HEK293 (cell line): ENCODE measurements around the gene CELF4.

Experiments
- CTCF ChIA-PET: fragments of 350-600 bp; formaldehyde crosslinking; extraction: SDS; loops from one replicate; lab custom pipeline; 2021; ENCODE audit warnings: antibody characterized with exemption; lab: Yijun Ruan, JAX
- POLR2A ChIA-PET: fragments of 300-600 bp; formaldehyde crosslinking; extraction: SDS; loops from one replicate; lab custom pipeline; 2020; ENCODE audit warnings: antibody characterized with exemption, inconsistent platforms; lab: Yijun Ruan, JAX
- H3K27ac ChIP-seq: fragments of 200-500 bp; sonication (Bioruptor generic); 2 replicates; pipeline ENCODE4 v1.5.1; 2014; ENCODE audit warnings: low read depth, low read length, control low read depth, inconsistent platforms; ENCODE audit errors: extremely low read depth
- H3K36me3 ChIP-seq, 2 experiments: fragments of 200-500 bp in 1 of 2; sonication (Bioruptor generic) in 1 of 2; 1 replicate in 1 of 2; 2 replicates in 1 of 2; pipeline ENCODE4 v1.5.1; 2014 to 2017; ENCODE audit warnings: inconsistent platforms in 2 of 2, low read length in 2 of 2; ENCODE audit not compliant: control insufficient read depth in 2 of 2, insufficient read depth in 1 of 2
- H3K4me1 ChIP-seq: fragments of 200-500 bp; sonication (Bioruptor generic); 2 replicates; pipeline ENCODE4 v1.5.1; 2014; ENCODE audit warnings: mild to moderate bottlenecking, low read length, inconsistent platforms; ENCODE audit not compliant: control insufficient read depth, insufficient read depth
- H3K4me3 ChIP-seq: 2 replicates; pipeline ENCODE4 v1.5.1; 2011; ENCODE audit warnings: low read depth, mild to moderate bottlenecking, control low read depth, low read length, moderate library complexity
- H3K9me3 ChIP-seq: fragments of 200-500 bp; sonication (Bioruptor generic); 2 replicates; pipeline ENCODE4 v1.5.1; 2014; ENCODE audit warnings: low read depth, low read length, inconsistent platforms; ENCODE audit not compliant: control insufficient read depth, insufficient read depth
- GLI2 ChIP-seq: fragments of 450-650 bp; formaldehyde crosslinking; IDR thresholded peaks from 2 replicates; pipeline ENCODE4; 2017; ENCODE audit warnings: missing biosample characterization, missing genetic modification characterization, low read depth, borderline replicate concordance
- KLF10 ChIP-seq: fragments of 450-650 bp; IDR thresholded peaks from 2 replicates; pipeline ENCODE4 v1.5.1; 2018; ENCODE audit warnings: missing biosample characterization, mild to moderate bottlenecking, missing genetic modification characterization
- OVOL3 ChIP-seq: fragments of 450-650 bp; formaldehyde crosslinking; IDR thresholded peaks from 2 replicates; pipeline ENCODE4 v1.5.1; 2016; ENCODE audit warnings: missing biosample characterization, missing genetic modification characterization
- SCRT1 ChIP-seq: fragments of 450-650 bp; formaldehyde crosslinking; IDR thresholded peaks from 2 replicates; pipeline ENCODE4 v1.5.1; 2016; ENCODE audit warnings: missing biosample characterization, missing genetic modification characterization, borderline replicate concordance
- SP3 ChIP-seq: fragments of 450-650 bp; formaldehyde crosslinking; IDR thresholded peaks from 2 replicates; pipeline ENCODE4 v1.5.1; 2016; ENCODE audit warnings: missing biosample characterization, missing genetic modification characterization
- TRIM28 ChIP-seq: IDR thresholded peaks from 2 replicates; pipeline ENCODE4 v1.6.1; 2011; ENCODE audit warnings: low read length, control low read depth, borderline replicate concordance
- ZBTB8A ChIP-seq: fragments of 450-650 bp; formaldehyde crosslinking; IDR thresholded peaks from 2 replicates; pipeline ENCODE4 v1.5.1; 2016; ENCODE audit warnings: missing biosample characterization, missing genetic modification characterization
- ZNF146 ChIP-seq: fragments of 450-650 bp; formaldehyde crosslinking; IDR thresholded peaks from 2 replicates; pipeline ENCODE4 v1.5.1; 2016; ENCODE audit warnings: missing biosample characterization, missing genetic modification characterization
- ZNF148 ChIP-seq: fragments of 450-650 bp; formaldehyde crosslinking; IDR thresholded peaks from 2 replicates; pipeline ENCODE4 v1.5.0; 2017; ENCODE audit warnings: missing biosample characterization, missing genetic modification characterization, borderline replicate concordance
- ZNF16 ChIP-seq: fragments of 450-650 bp; formaldehyde crosslinking; IDR thresholded peaks from 2 replicates; pipeline ENCODE4 v1.5.1; 2016; ENCODE audit warnings: low read depth, missing biosample characterization, missing genetic modification characterization
- ZNF221 ChIP-seq: fragments of 450-650 bp; formaldehyde crosslinking; IDR thresholded peaks from 2 replicates; pipeline ENCODE4 v1.5.1; 2017; ENCODE audit warnings: missing biosample characterization, missing genetic modification characterization, borderline replicate concordance
- ZNF26 ChIP-seq: fragments of 450-650 bp; formaldehyde crosslinking; IDR thresholded peaks from 2 replicates; pipeline ENCODE4 v1.5.1; 2016; ENCODE audit warnings: missing biosample characterization, missing genetic modification characterization
- ZNF274 ChIP-seq, 2 experiments: fragments of 200-500 bp in 1 of 2; fragments of 450-650 bp in 1 of 2; sonication (Bioruptor generic) in 1 of 2; formaldehyde crosslinking in 1 of 2; IDR thresholded peaks; 2 replicates each; pipeline versions ENCODE4 v1.5.1 to v1.6.1; 2014 to 2016; ENCODE audit warnings: borderline replicate concordance in 1 of 2, inconsistent platforms in 1 of 2, low read length in 1 of 2, missing biosample characterization in 1 of 2, missing genetic modification characterization in 1 of 2
- ZNF292 ChIP-seq: fragments of 450-650 bp; formaldehyde crosslinking; IDR thresholded peaks from 2 replicates; pipeline ENCODE4 v1.5.1; 2016; ENCODE audit warnings: low read depth, missing biosample characterization, missing genetic modification characterization, borderline replicate concordance
- ZNF426 ChIP-seq: fragments of 450-650 bp; formaldehyde crosslinking; IDR thresholded peaks from 2 replicates; pipeline ENCODE4 v1.5.1; 2017; ENCODE audit warnings: missing biosample characterization, missing genetic modification characterization, mild to moderate bottlenecking, inconsistent platforms, moderate library complexity
- ZNF449 ChIP-seq: fragments of 450-650 bp; formaldehyde crosslinking; IDR thresholded peaks from 2 replicates; pipeline ENCODE4 v1.5.1; 2017; ENCODE audit warnings: missing biosample characterization, mild to moderate bottlenecking, missing genetic modification characterization, moderate library complexity
- ZNF521 ChIP-seq: fragments of 450-650 bp; formaldehyde crosslinking; IDR thresholded peaks from 2 replicates; pipeline ENCODE4 v1.5.1; 2017; ENCODE audit warnings: missing biosample characterization, mild to moderate bottlenecking, missing genetic modification characterization
- ZNF654 ChIP-seq: fragments of 450-650 bp; formaldehyde crosslinking; IDR thresholded peaks from 2 replicates; pipeline ENCODE4 v1.5.1; 2016; ENCODE audit warnings: low read depth, missing biosample characterization, missing genetic modification characterization
- ZNF660 ChIP-seq: fragments of 450-650 bp; IDR thresholded peaks from 2 replicates; pipeline ENCODE4 v1.5.1; 2018; ENCODE audit warnings: missing biosample characterization, mild to moderate bottlenecking, missing genetic modification characterization
- ZNF76 ChIP-seq: fragments of 450-650 bp; formaldehyde crosslinking; IDR thresholded peaks from 2 replicates; pipeline ENCODE4; 2016; ENCODE audit warnings: low read depth, missing biosample characterization, missing genetic modification characterization, borderline replicate concordance
- ZNF791 ChIP-seq: fragments of 450-650 bp; formaldehyde crosslinking; IDR thresholded peaks from 2 replicates; pipeline ENCODE4 v1.5.1; 2016; ENCODE audit warnings: missing biosample characterization, missing genetic modification characterization
- TF ChIP-seq, protein P1 (sequence below): fragments of 450-650 bp; formaldehyde crosslinking; IDR thresholded peaks from 2 replicates; pipeline ENCODE4 v1.5.1; 2016; ENCODE audit warnings: missing biosample characterization, missing genetic modification characterization, borderline replicate concordance
- TF ChIP-seq, protein P2 (sequence below): fragments of 450-650 bp; formaldehyde crosslinking; IDR thresholded peaks from 2 replicates; pipeline ENCODE4 v1.5.1; 2016; ENCODE audit warnings: missing biosample characterization, missing genetic modification characterization

Gene CELF4

GRCh38 chr18:37571266-37571665 is 5.7 kb upstream of the CELF4 start (continued):
- TF ChIP-seq ZNF791 (tag by site-specific recombination) (no peak), ZNF146 (tag by site-specific recombination) (no peak), GLI2 (no peak)

DNA sequence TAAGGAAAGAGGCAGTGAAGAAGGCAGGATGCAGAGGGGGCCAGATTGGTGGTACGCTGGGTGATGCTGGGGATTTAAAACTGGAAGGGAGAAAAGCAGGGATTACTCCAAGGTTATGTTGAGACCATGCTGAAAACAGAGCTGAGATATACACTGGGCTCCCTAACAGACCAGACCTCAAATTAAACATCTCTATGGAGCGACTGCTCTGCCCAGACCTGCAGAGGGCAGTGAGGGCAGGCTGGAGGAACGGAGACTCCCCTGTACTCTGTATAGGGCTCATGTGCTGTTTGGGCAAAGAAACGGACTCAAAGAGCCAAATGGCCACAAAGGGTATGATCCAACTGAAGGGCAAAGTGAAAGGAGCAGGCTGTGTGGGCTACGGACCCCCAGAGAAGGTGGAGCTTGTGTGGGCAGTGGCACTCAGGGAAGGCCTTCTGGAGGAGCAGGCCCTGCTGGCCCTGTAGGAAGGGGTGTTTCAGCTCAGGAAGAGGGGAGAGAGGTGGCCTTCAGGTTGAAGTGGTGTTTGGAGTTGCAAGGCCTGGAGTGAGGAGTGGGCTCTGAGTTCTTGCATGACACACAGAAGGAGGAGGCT is 4.8 kb upstream of the CELF4 start:
- H3K36me3 ChIP-seq = no peaks in the 10 kb centered on the region
- no peak overlapping the region for H3K4me3 ChIP-seq
- H3K4me1 ChIP-seq = no peaks in the 10 kb centered on the region
- POLR2A ChIA-PET = no interaction called here
- H3K27ac ChIP-seq = no peak overlapping the region
- CTCF ChIA-PET = no interaction called here
- H3K9me3 ChIP-seq = no peaks in the 10 kb centered on the region
- TF ChIP-seq TRIM28 = no peak
- TF ChIP-seq, protein P1, sequence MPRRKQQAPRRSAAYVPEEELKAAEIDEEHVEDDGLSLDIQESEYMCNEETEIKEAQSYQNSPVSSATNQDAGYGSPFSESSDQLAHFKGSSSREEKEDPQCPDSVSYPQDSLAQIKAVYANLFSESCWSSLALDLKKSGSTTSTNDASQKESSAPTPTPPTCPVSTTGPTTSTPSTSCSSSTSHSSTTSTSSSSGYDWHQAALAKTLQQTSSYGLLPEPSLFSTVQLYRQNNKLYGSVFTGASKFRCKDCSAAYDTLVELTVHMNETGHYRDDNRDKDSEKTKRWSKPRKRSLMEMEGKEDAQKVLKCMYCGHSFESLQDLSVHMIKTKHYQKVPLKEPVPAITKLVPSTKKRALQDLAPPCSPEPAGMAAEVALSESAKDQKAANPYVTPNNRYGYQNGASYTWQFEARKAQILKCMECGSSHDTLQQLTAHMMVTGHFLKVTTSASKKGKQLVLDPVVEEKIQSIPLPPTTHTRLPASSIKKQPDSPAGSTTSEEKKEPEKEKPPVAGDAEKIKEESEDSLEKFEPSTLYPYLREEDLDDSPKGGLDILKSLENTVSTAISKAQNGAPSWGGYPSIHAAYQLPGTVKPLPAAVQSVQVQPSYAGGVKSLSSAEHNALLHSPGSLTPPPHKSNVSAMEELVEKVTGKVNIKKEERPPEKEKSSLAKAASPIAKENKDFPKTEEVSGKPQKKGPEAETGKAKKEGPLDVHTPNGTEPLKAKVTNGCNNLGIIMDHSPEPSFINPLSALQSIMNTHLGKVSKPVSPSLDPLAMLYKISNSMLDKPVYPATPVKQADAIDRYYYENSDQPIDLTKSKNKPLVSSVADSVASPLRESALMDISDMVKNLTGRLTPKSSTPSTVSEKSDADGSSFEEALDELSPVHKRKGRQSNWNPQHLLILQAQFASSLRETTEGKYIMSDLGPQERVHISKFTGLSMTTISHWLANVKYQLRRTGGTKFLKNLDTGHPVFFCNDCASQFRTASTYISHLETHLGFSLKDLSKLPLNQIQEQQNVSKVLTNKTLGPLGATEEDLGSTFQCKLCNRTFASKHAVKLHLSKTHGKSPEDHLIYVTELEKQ = no peak
- TF ChIP-seq ZNF274 (IDR thresholded peaks at IDR 0.05; ENCODE audit: low read length) = no peak
- no peak for TF ChIP-seq ZNF274 (tag by site-specific recombination; IDR thresholded peaks at IDR 0.05; ENCODE audit: borderline replicate concordance)
- no peak for TF ChIP-seq ZBTB8A (tag by site-specific recombination)
- no peak for TF ChIP-seq ZNF221 (tag by site-specific recombination)
- no peak for TF ChIP-seq ZNF292 (tag by site-specific recombination)
- TF ChIP-seq ZNF16 (tag by site-specific recombination) = no peak
- TF ChIP-seq SCRT1 = no peak
- no peak for TF ChIP-seq ZNF26 (tag by site-specific recombination)

GRCh38 chr18:37568671-37569070 is 3.1 kb upstream of the CELF4 start:
- CTCF ChIA-PET = no interaction called here
- Histone ChIP-seq H3K36me3 (no peaks in the 10 kb centered on the region), H3K27ac (no peak overlapping the region), H3K4me1 (no peaks in the 10 kb centered on the region), H3K4me3 (no peak overlapping the region), H3K9me3 (no peaks in the 10 kb centered on the region)
- POLR2A ChIA-PET = no interaction called here
- TF ChIP-seq ZNF148 (tag by site-specific recombination) (no peak), ZNF426 (tag by site-specific recombination) (no peak), SP3 (tag by site-specific recombination) (no peak), ZNF654 (tag by site-specific recombination) (no peak), ZNF76 (tag by site-specific recombination) (no peak), OVOL3 (tag by site-specific recombination) (no peak), ZNF521 (no peak), KLF10 (no peak), ZNF660 (tag by site-specific recombination) (no peak), ZNF449 (tag by site-specific recombination) (no peak)
- TF ChIP-seq, protein P2, sequence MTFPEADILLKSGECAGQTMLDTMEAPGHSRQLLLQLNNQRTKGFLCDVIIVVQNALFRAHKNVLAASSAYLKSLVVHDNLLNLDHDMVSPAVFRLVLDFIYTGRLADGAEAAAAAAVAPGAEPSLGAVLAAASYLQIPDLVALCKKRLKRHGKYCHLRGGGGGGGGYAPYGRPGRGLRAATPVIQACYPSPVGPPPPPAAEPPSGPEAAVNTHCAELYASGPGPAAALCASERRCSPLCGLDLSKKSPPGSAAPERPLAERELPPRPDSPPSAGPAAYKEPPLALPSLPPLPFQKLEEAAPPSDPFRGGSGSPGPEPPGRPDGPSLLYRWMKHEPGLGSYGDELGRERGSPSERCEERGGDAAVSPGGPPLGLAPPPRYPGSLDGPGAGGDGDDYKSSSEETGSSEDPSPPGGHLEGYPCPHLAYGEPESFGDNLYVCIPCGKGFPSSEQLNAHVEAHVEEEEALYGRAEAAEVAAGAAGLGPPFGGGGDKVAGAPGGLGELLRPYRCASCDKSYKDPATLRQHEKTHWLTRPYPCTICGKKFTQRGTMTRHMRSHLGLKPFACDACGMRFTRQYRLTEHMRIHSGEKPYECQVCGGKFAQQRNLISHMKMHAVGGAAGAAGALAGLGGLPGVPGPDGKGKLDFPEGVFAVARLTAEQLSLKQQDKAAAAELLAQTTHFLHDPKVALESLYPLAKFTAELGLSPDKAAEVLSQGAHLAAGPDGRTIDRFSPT = no peak
